Colonic mucosa (tissue), 4 donors: Measurements from ENCODE around the gene APOA1. TPM values are rescaled to one million over a fixed set of nuclear protein-coding genes. Genes with fewer than 3 reads are reported as not detected.

Experiments
- DNase-seq: peaks from one replicate; pipeline ENCODE4 v3.0.0-alpha.2; 2020
- H3K27ac ChIP-seq: fragments of 200-600 bp; one replicate; pipeline ENCODE4 v1.8.0; 2021
- H3K27me3 ChIP-seq: fragments of 200-600 bp; one replicate; pipeline ENCODE4 v1.8.0; 2021
- H3K36me3 ChIP-seq: fragments of 200-600 bp; one replicate; pipeline ENCODE4 v1.8.0; 2021
- H3K4me1 ChIP-seq: fragments of 200-600 bp; one replicate; pipeline ENCODE4 v1.8.0; 2021; ENCODE audit warnings: mild to moderate bottlenecking
- H3K4me3 ChIP-seq: fragments of 200-600 bp; one replicate; pipeline ENCODE4 v1.8.0; 2021
- H3K9ac ChIP-seq, 2 donors: one replicate each; pipeline ENCODE4 v1.7.0; 2013; ENCODE audit warnings: control low read depth in 2 of 2, low read depth in 2 of 2, low read length in 2 of 2
- H3K9me3 ChIP-seq: fragments of 200-600 bp; one replicate; pipeline ENCODE4 v1.8.0; 2021
- CTCF ChIP-seq: fragments of 200-600 bp; IDR thresholded peaks from one replicate; pipeline ENCODE4 v1.8.0; 2022; ENCODE audit warnings: antibody characterized with exemption, mild to moderate bottlenecking
- intact Hi-C: fragments of 100-400 bp; cut with DNase I; formaldehyde crosslinking; loops from one replicate; pipeline ENCODE4 v1.14.1; 2022
- total RNA-seq, 2 donors: library from RNA; stranded (reverse); fragmentation: NEBNext Ultra II Directional in 1 of 2; extraction: Animal tissue kit (Norgen Biotek cat#: 25700) in 1 of 2; gene quantifications; one replicate each; pipeline ENCODE4 v1.2.1, GENCODE V29; 2021
- donor health status: healthy.
- donor health status: DM: no; HTN: no; CAD: no.
- donor health status: DM: no; HTN: no; CAD: no.

The APOA1 gene
- total RNA-seq, 2 donors from 2014 or later = 0.53 to 6.6 TPM

DNA sequence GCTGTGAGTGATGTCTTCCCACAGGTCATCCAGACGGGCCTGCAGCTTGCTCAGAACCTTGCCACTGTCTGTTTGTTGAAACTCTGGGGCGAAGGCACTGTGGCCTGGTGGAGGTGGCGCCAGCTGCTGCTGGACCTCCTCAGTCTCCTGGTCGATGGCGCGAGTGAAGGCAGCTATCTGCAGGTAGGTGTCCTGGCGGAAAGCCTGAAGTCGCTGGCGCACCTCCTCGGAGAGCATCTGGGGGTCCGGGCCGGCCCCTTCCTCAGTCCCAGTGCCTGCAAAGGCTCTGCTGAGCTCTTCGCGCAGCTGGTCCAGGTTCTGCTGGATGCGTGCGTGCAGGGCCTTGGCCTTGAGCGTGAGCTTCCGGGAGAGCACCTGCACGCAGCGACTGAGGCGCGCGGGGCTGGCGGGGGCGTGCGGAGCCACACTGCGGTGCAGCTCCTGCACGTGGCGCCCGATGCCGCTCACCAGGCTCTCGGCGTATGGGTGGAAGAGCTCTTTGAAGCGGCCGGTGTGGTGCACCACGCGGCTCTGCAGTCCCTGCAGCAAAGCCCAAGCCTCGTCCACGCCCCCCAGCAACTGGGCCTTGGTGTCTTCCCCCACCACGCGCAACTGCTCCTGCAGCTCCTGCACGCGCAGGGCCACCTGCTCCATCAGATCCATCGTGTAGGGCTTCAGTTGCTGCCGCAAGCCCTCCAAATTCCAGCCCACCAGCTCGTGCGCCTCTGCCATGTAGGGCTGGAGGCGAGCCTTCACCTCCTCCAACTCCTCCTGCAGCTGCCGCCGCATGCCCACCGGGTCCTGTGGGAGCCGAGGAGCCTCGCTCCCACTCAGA, 47.0 kb downstream of the APOA1 start:
- H3K4me1 ChIP-seq = peaks cover 6% of the 10 kb centered on the region
- no peak for DNase-seq
- no peaks in the 10 kb centered on the region for H3K27me3 ChIP-seq
- H3K9ac ChIP-seq = no peak overlapping the region
- no peak for TF ChIP-seq CTCF
- H3K9me3 ChIP-seq = no peaks in the 10 kb centered on the region
- no peak overlapping the region for H3K4me3 ChIP-seq
- intact Hi-C loops = loop anchor here (2.0 to 5.0 kb wide), 3 partner anchors 47 to 437 kb away; partner anchors contain the start of gene APOA1
- H3K36me3 ChIP-seq = no peaks in the 10 kb centered on the region
- no peak overlapping the region for H3K27ac ChIP-seq

DNA sequence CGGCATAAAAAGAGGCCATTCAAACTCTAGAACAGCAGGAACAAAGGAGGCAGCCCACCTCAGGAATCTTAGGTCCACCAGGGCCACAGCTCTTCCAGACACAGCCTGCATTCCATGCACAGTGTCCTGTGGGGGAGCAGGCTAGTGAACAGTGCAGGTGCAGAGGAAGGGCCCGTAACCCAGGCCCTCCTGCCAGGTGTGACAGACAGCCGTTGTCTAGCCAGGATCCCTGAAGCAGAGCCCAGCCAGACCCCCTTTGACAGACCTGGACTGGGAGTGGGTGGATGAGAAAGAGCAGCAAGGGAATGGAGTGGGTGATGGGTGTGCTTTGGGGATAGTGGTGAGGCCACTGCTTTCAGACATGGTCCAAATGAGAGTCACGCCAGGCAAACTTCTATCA, 48.4 kb downstream of the APOA1 start:
- intact Hi-C loops = no loop called here
- Histone ChIP-seq H3K4me1 (peaks cover 6% of the 10 kb centered on the region), H3K4me3 (no peak overlapping the region), H3K27ac (no peak overlapping the region), H3K9ac (no peak overlapping the region), H3K27me3 (no peaks in the 10 kb centered on the region), H3K9me3 (no peaks in the 10 kb centered on the region), H3K36me3 (peaks cover 7% of the 10 kb centered on the region)
- no peak for DNase-seq
- TF ChIP-seq CTCF = no peak

DNA sequence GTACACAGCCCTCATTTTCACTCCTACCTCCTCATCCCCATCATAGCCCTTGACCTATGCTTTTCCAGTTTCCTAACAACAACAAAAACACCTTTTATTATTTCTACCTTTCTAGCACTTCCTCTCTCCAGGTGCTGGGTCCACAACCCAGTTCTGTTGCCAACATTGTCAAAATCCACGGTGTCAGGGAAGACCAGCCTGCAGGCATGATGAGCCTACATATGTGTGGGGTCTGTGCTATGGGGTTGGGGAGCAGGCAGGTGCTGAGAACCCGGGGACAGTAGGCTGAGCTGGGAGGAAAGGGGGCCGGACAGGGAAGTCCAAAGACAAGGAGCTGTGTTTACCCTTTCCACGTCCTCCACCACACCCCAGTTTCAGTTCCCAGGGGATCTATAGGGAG, 48.9 kb downstream of the APOA1 start:
- peak overlapping the region; percentile 66 to 79 for H3K9ac ChIP-seq

GRCh38 chr11:116787786-116788486, 49.5 kb downstream of the APOA1 start, which contains the start of gene ZPR1:
ZPR1 (minus strand) TSS chr11:116788023; CDS start chr11:116787990, 33 bp downstream.
- peaks cover 6% of the 10 kb centered on the region for H3K4me1 ChIP-seq
- no peak for TF ChIP-seq CTCF
- H3K27me3 ChIP-seq = no peaks in the 10 kb centered on the region
- peaks cover 7% of the 10 kb centered on the region for H3K36me3 ChIP-seq
- H3K9ac ChIP-seq = peak within 1 kb of the TSS; percentile 79
- H3K9me3 ChIP-seq = no peaks in the 10 kb centered on the region
- H3K27ac ChIP-seq = peak within 1 kb of the TSS; percentile 53
- intact Hi-C loops = no loop called here
- peak within 1 kb of the TSS; percentile 87 for H3K4me3 ChIP-seq
- DNase-seq = peak; percentile 91

More for the DNA sequence above, 48.9 kb downstream of the APOA1 start:
- peaks cover 6% of the 10 kb centered on the region for H3K4me1 ChIP-seq
- intact Hi-C loops = no loop called here
- no peak for DNase-seq
- peak overlapping the region; percentile 53 for H3K27ac ChIP-seq
- H3K27me3 ChIP-seq = no peaks in the 10 kb centered on the region
- H3K9me3 ChIP-seq = no peaks in the 10 kb centered on the region
- no peak for TF ChIP-seq CTCF
- H3K4me3 ChIP-seq = peak overlapping the region; percentile 87
- H3K36me3 ChIP-seq = peaks cover 7% of the 10 kb centered on the region

GRCh38 chr11:116787436-116787785, 50.0 kb downstream of the APOA1 start:
- Histone ChIP-seq H3K4me1 (peaks cover 6% of the 10 kb centered on the region), H3K36me3 (peaks cover 7% of the 10 kb centered on the region), H3K9ac (peak overlapping the region; percentile 79), H3K4me3 (peak overlapping the region; percentile 87), H3K27me3 (no peaks in the 10 kb centered on the region), H3K27ac (peak overlapping the region; percentile 53), H3K9me3 (no peaks in the 10 kb centered on the region)
- TF ChIP-seq CTCF = no peak
- intact Hi-C loops = no loop called here
- DNase-seq = no peak
